Esophagus squamous epithelium (tissue), 4 donors: Measurements from ENCODE around the gene UBE2H.

ENCODE experiments used
- POLR2A ChIP-seq, 4 donors: fragments of 450-650 bp; IDR thresholded peaks; one replicate each; pipeline ENCODE4 v1.6.1; 2017; ENCODE audit warnings: antibody characterized with exemption in 4 of 4, mild to moderate bottlenecking in 4 of 4, moderate library complexity in 3 of 4
- TF ChIP-seq, protein P1 (sequence below), 6 experiments: fragments of 450-650 bp in 4 of 6; fragments of 200-600 bp in 2 of 6; sonication (generic) in 2 of 6; IDR thresholded peaks; one replicate each; pipeline ENCODE4 v1.5.1; 2016 to 2019; ENCODE audit warnings: antibody characterized with exemption in 6 of 6, mild to moderate bottlenecking in 4 of 6, moderate library complexity in 4 of 6

DNA sequence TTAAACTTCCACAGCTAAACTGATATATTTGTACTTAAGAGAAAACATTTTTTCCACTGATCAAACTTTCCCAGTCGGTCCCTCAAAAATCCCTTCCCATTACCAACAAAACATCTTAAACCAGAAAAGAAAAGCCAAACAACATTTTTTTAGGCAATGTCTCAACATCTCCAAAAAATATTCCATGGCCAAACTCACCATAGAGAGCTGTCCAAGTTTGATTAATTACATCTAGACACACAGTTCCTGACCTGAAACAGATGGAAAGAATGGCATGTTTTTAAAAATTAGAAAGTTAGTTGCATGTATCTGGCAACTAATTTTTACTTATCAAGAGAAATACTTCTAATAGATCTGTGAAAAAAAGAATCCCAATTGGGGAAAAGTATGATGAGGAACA lies 95.4 kb downstream of the UBE2H start:
- TF ChIP-seq, protein P1, sequence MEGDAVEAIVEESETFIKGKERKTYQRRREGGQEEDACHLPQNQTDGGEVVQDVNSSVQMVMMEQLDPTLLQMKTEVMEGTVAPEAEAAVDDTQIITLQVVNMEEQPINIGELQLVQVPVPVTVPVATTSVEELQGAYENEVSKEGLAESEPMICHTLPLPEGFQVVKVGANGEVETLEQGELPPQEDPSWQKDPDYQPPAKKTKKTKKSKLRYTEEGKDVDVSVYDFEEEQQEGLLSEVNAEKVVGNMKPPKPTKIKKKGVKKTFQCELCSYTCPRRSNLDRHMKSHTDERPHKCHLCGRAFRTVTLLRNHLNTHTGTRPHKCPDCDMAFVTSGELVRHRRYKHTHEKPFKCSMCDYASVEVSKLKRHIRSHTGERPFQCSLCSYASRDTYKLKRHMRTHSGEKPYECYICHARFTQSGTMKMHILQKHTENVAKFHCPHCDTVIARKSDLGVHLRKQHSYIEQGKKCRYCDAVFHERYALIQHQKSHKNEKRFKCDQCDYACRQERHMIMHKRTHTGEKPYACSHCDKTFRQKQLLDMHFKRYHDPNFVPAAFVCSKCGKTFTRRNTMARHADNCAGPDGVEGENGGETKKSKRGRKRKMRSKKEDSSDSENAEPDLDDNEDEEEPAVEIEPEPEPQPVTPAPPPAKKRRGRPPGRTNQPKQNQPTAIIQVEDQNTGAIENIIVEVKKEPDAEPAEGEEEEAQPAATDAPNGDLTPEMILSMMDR (IDR thresholded peaks at IDR 0.05): no peak
- no peak for TF ChIP-seq POLR2A (IDR thresholded peaks at IDR 0.05)
